Right lobe of liver (tissue), 6 donors: ENCODE results near the gene TEX22. TPM values are rescaled to one million over a fixed set of nuclear protein-coding genes. Genes with fewer than 3 reads are reported as not detected.

Experiments used
- ATAC-seq, 4 donors: fragments of 200-7000 bp; cut with Tn5 transposase; one replicate each; pipeline ENCODE4 v1.9.1; 2020; ENCODE audit warnings: mild to moderate bottlenecking in 4 of 4, moderate library complexity in 4 of 4
- DNase-seq, 3 donors: peaks; one replicate each; pipeline ENCODE4 v3.0.0-alpha.2; 2020
- H3K27ac ChIP-seq, 3 donors: fragments of 200-600 bp; one replicate each; pipeline ENCODE4 v1.8.0; 2022
- H3K27me3 ChIP-seq, 2 donors: fragments of 200-600 bp; one replicate each; pipeline ENCODE4 v1.8.0; 2022
- H3K36me3 ChIP-seq, 4 donors: fragments of 200-600 bp; sonication (generic) in 1 of 4; one replicate each; pipeline versions ENCODE4 v1.5.1 to v1.8.0; 2017 to 2022; ENCODE audit warnings: control low read depth in 1 of 4
- H3K4me1 ChIP-seq, 4 donors: fragments of 200-600 bp; sonication (generic) in 1 of 4; one replicate each; pipeline versions ENCODE4 v1.5.1 to v1.8.0; 2017 to 2022; ENCODE audit warnings: control low read depth in 1 of 4
- H3K4me3 ChIP-seq, 3 donors: fragments of 200-600 bp; one replicate each; pipeline ENCODE4 v1.8.0; 2022
- H3K9me3 ChIP-seq, 4 donors: fragments of 200-600 bp; sonication (generic) in 1 of 4; one replicate each; pipeline versions ENCODE4 v1.5.1 to v1.8.0; 2017 to 2022; ENCODE audit warnings: control low read depth in 1 of 4
- POLR2A ChIP-seq: fragments of 450-650 bp; IDR thresholded peaks from one replicate; pipeline ENCODE4 v1.6.1; 2017; ENCODE audit warnings: antibody characterized with exemption, mild to moderate bottlenecking
- WGBS: methylation state at CpG from one replicate; pipeline ENCODE4 v1.1.6; 2018; ENCODE audit warnings: low coverage, low lambda C conversion rate; ENCODE audit not compliant: insufficient coverage; ENCODE audit errors: missing lambda C conversion rate; 5-methylcytosine and 5-hydroxymethylcytosine counted together
- intact Hi-C, 2 donors: fragments of 100-400 bp; cut with DNase I; formaldehyde crosslinking; loops; one replicate each; pipeline versions ENCODE4 v1.11.2 to v1.14.1; 2022
- total RNA-seq, 6 experiments: library from RNA; depleted of rRNA in 2 of 6; stranded (reverse); fragments of >200 nt in 2 of 6; fragmentation: NEBNext Ultra II Directional in 3 of 6; extraction: Animal tissue kit (Norgen Biotek cat#: 25700) in 3 of 6; gene quantifications; one replicate each; pipeline versions ENCODE4 v1.1.0 to v1.2.4, GENCODE V29; 2016 to 2023
- TF ChIP-seq, protein P1 (sequence below), 4 donors: fragments of 200-600 bp in 3 of 4; fragments of 450-650 bp in 1 of 4; IDR thresholded peaks; one replicate each; pipeline versions ENCODE4 v1.5.1 to v1.8.0; 2016 to 2022; ENCODE audit warnings: antibody characterized with exemption in 4 of 4, mild to moderate bottlenecking in 2 of 4
- donor health status: DM: no; HTN: yes; CAD: no.
- donor health status: DM: no; HTN: no; CAD: no.
- donor health status: DM: no; HTN: no; CAD: no.
- donor health status: DM: no; HTN: yes; CAD: no.
- donor health status: DM: no; HTN: yes; CAD: no.

TEX22 gene
- total RNA-seq, 6 experiments from 2014 or later, result 0.07 to 0.44 (median 0.35) TPM; not detected in 3

DNA sequence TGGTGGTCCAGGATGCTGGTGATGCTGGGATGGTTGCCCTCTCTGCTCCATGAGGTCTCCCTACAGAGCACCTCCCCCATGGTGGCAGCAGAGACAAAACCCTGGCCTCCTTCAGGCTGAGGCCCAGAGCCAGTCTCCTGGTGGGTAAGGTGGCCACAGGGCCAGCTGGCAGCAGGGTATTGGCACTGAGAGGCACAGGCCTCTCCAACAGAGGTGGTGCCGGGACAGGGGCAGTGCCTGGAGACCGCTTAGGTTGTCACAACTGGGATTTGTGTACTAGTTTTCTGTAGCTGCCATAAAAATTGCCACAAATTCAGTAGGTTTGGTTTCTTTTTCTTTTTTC, 15.2 kb downstream of the TEX22 start:
- H3K27ac ChIP-seq, result no peak overlapping the region
- peak in 1 of 3 donors; percentile 56 for DNase-seq
- ATAC-seq, result peak in 1 of 4 donors; percentile 29
- 33% methylated on average over 1 of the region's 2 CpGs for WGBS
- no peak overlapping the region for H3K4me3 ChIP-seq
- peaks cover 0 to 12% (median 0%) of the 10 kb centered on the region in 4 donors for H3K4me1 ChIP-seq
- no peaks in the 10 kb centered on the region for H3K36me3 ChIP-seq
- TF ChIP-seq POLR2A, result no peak
- TF ChIP-seq, protein P1, sequence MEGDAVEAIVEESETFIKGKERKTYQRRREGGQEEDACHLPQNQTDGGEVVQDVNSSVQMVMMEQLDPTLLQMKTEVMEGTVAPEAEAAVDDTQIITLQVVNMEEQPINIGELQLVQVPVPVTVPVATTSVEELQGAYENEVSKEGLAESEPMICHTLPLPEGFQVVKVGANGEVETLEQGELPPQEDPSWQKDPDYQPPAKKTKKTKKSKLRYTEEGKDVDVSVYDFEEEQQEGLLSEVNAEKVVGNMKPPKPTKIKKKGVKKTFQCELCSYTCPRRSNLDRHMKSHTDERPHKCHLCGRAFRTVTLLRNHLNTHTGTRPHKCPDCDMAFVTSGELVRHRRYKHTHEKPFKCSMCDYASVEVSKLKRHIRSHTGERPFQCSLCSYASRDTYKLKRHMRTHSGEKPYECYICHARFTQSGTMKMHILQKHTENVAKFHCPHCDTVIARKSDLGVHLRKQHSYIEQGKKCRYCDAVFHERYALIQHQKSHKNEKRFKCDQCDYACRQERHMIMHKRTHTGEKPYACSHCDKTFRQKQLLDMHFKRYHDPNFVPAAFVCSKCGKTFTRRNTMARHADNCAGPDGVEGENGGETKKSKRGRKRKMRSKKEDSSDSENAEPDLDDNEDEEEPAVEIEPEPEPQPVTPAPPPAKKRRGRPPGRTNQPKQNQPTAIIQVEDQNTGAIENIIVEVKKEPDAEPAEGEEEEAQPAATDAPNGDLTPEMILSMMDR (IDR thresholded peaks at IDR 0.05), result no peak
- H3K9me3 ChIP-seq, result no peaks in the 10 kb centered on the region
- no peaks in the 10 kb centered on the region for H3K27me3 ChIP-seq
- intact Hi-C loops, result no loop called here

DNA sequence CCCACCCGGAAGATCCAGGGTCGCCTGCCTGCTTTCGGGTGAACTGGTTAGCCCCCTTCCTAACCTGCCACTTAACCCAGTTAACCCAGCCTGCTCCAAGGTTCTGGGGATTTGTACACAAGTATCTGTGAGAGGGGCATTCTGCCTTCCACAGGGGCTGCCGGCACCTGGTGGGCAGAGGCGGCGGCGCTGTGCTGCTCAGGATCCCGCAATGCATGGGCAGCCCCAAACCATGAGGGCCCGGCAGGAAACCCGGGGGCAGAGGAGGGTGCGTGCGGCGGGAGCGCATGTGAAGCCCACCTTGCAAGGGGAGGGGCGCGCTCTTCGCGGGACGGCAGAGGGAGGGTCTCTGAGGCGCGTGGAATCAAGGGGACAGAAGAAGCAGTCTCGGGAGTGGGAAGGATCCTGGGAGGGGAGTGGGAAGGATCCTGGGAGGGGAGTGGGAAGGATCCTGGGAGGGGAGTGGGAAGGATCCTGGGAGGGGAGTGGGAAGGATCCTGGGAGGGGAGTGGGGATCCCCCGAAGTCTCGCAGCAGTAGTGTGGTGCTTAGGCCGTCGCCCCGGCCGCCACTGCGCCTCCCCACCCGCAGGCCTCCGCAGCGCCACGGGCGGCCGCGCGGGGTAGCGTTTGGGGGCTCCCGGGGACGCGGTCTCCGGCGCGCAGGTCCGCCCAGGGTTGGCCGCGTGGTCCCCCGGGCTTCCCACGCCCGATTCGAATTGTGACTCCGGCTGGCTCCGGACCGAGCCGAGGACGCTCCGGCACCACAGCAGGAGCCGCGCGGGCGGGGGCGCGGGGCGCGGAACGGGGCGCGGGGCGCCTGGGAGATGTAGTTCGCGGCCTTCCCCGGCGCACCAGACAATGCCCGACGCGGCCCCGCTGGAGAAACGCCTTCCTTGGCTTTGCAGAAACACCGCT, 16.4 kb downstream of the TEX22 start:
- Histone ChIP-seq H3K36me3 (no peaks in the 10 kb centered on the region), H3K4me1 (peaks cover 0 to 16% (median 3%) of the 10 kb centered on the region in 4 donors), H3K9me3 (no peaks in the 10 kb centered on the region), H3K27ac (no peak overlapping the region), H3K27me3 (no peaks in the 10 kb centered on the region), H3K4me3 (peak overlapping the region; percentile 55 to 62 (median 57))
- WGBS, result 20% methylated on average over 22 of the region's 79 CpGs
- intact Hi-C loops, result no loop called here
- TF ChIP-seq POLR2A, result no peak
- TF ChIP-seq, protein P1 (IDR thresholded peaks at IDR 0.05), result peak; percentile 60 to 69 (median 68)
- peak in 1 of 3 donors; percentile 59 for DNase-seq
- peak; percentile 56 to 75 (median 65) for ATAC-seq

DNA sequence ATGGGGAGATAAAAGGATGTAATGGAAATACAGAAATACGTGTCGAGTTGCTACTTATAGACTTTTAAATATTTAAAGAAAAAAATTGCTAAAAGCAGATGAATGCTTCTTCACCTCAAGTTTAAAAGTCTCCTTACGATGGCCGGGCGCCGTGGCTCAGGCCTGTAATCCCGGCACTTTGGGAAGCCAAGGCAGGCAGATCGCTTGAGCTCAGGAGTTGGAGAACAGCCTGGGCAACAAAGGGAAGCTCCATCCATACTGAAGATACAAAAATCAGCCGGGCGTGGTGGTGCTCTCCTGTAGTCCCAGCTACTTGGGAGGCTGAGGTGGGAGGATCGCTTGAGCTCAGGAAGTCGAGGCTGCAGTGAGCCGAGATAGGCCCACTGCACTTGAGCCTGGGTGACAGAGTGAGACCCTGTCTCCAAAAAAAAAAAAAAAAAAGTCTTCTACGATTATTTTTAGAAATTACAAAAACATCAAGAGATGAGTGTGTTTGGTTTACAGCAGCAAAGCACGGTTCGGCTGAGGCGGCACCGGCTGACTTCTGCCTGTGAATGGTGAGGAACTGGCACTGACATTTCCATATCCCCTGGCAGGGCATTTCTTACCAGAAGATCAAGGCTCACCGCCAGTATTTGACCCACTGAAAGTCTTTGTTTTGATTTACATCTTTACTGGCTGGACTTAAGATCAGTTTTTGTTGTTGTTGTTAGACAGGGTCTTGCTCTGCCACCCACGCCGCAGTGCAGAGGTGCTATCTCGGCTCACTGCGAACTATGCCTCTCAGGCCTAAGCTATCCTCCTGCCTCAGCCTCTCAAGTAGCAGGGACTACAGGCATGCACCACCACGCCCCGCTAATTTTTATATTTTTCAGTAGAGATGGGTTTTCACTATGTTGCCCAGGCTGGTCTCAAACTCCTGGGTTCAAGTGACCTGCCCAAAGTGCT, 17.4 kb downstream of the TEX22 start:
- no peaks in the 10 kb centered on the region for H3K9me3 ChIP-seq
- WGBS, result 88% methylated on average over 21 of the region's 25 CpGs
- DNase-seq (no peak), ATAC-seq (no peak)
- intact Hi-C loops, result no loop called here
- H3K36me3 ChIP-seq, result no peaks in the 10 kb centered on the region
- no peak overlapping the region for H3K4me3 ChIP-seq
- TF ChIP-seq, protein P1 (IDR thresholded peaks at IDR 0.05), result no peak
- no peak for TF ChIP-seq POLR2A
- H3K27ac ChIP-seq, result no peak overlapping the region
- H3K4me1 ChIP-seq, result peaks cover 0 to 16% (median 3%) of the 10 kb centered on the region in 4 donors
- H3K27me3 ChIP-seq, result no peaks in the 10 kb centered on the region

DNA sequence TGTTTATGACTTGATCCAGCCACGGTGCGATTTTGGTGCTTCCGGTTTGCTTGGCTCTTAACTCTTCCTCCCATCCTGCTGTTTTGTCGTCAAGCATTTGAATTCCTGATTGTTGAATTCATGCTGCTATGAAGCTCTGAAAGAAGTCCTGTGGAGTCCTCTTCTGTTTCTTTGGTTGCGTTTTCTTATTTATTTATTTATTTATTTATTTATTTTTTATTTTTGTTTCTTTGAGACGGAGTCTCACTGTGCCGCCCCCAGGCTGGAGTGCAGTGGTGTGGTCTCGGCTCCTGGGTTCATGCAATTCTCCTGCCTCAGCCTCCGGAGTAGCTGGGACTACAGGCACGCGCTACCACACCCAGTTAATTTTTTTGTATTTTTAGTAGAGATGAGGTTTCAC, 18.3 kb downstream of the TEX22 start:
- 93% methylated on average over 10 of the region's 11 CpGs for WGBS
- Histone ChIP-seq H3K27me3 (no peaks in the 10 kb centered on the region), H3K27ac (no peak overlapping the region), H3K4me3 (no peak overlapping the region), H3K9me3 (no peaks in the 10 kb centered on the region), H3K4me1 (peaks cover 0 to 17% (median 3%) of the 10 kb centered on the region in 4 donors), H3K36me3 (no peaks in the 10 kb centered on the region)
- no peak for TF ChIP-seq POLR2A
- TF ChIP-seq, protein P1 (IDR thresholded peaks at IDR 0.05), result no peak
- intact Hi-C loops, result no loop called here
- ATAC-seq (no peak), DNase-seq (no peak)
